Ecto neural progenitor cell (in vitro differentiated cells): ENCODE results near the gene SSR3.

Source experiments
- DNase-seq: peaks from one replicate; pipeline ENCODE4 v3.0.0-alpha.2; 2018; ENCODE audit warnings: low spot score

SSR3 gene

DNA sequence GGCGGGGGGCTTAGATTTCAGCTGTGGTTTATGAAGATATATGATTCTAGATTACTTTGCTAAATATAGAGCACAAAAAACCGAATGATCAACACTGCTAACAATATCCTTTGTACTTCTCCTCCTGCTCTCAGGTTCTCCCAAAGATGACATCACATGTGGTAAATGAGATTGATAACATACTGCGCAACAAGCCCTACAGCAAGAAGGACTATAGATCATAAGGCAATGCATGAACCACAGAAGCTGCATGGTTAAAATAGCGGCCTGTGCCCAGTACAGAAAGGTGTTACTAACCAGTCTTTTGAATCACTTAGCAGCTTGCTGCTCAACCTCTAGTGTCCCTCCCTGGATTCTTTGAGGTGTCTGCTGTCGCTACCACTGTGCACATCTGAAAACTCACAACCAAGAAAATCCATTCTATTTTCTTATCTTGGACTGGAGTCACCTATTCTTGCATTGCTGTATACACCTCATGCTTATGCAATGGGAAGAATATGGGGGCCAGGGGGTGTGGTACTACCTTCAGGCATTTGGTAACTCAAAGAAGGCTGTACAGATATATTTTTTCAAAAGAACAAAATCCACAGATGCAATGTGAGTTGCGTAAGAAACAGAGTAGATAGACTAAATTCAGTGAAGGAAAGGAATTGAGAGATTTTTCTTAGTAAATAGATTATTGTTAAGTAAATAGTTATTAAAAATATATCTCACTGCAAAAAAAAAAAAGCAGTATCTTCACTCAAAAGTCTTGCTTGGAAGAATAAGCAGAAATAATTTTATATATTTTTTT is 18.2 kb downstream of the SSR3 start:
- DNase-seq = no peak

DNA sequence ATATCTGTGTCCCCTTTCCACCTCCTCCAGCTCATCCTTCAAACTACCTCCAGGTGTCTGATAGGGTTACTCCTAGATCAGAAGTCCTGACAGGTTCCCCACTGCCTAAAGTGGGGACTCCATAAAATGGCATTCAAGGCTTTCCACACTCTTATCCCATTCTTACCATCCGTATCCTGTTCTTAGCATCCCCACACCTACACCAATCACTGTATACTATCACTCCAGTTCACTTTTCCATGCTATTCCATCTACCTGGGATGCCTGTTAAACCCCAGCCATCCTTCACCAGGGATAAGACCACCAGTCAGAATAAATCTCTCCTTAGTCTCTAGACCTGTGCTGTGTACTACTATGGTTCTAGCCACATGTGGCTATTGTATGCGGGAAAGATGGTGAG is 19.1 kb downstream of the SSR3 start:
- DNase-seq = no peak

DNA sequence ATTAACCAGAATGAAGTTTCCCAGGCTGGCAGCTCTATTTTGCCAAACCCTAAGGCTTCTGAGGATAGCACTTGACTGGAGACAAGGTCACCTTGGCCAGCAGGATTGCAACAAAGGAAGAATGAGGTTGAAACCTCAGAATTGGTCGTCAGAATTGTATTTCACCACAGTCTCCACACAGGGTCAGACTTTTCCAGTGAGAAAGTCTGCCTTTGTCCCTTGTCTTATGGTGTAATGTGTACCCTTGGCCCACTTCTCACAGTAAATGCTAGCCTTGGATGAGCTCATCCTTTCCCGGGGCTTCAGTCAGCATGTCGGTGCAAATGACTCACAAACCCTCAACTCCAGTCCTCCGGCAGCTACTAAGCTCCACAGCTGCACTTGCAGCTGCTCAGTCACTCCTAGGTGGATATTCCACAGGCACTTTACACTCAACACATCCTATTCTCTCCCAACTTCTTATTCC is 19.7 kb downstream of the SSR3 start:
- no peak for DNase-seq

DNA sequence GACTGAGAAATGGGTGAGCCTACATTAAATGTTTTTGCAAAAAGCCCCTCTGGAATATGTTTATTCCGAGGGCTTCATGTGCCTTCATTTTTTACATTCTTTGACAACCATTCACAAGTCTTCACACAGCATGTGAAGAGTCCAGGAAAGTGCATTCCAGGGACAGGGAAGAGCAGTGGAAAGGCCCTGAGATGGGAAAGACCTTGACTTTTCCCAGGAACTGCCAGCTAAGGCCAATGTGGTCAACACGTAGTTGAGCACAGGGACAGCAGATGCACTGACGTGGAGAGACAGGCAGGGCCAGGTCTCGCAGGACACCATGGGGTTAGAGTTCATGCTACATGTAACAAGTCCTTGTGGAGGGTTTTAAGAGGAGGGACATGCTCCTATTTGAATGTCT is 21.7 kb downstream of the SSR3 start:
- DNase-seq = no peak

DNA sequence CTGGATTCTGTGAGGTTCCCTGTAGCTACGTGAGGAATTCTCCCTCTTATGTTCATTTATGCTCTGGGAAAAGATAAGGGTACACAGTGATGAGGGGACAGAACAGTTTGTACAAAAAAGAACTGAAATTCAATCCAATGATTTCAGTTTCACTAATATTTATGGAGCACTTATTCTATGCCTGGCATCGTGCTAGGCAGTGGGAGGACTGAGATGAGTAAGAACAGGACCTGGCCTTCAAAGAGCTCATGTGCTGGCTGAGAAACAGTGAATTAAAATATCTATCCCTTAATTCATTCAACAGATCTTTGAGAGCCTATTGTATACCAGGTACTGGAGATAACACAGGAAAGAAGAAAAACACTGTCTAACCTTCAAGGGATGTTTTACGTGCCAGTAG is 22.2 kb downstream of the SSR3 start:
- DNase-seq = no peak

DNA sequence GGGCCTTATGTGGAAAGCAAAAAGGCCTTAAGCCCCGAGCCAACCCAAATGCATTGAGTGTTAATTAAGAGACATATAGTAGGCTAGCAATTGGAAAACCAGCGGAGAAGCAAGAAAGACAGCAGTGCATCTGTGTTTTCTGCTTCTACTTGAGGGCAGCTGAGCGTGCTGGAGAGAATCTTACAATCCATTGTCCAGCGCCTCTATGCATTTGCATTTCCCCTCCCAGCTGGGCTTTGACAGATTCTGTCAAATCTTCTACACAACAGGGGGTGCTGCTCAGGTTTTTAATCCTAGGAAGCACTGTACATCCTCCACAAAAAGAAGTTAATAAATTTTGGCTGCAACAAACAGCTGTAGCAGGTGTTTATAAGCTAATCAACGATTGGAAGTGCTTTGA is 23.9 kb downstream of the SSR3 start:
- no peak for DNase-seq

DNA sequence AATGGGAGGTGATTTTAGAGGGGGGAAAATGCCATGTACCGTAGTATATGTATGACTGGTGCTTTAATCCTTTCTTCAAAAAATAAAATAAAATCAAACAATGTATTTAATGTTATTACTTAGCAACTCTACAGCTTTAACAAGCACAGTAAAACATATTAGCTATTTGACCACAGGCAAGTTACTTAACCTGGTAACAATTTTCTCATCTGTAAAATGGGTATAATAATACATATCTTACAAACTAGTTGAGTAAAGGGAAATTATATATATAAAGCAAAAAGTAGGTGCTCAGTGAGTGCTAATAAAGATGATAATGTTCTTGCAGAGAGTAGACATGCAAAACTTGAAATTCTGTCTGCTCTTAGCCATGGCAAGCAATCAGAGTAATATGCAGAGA is 27.9 kb downstream of the SSR3 start:
- DNase-seq = no peak

DNA sequence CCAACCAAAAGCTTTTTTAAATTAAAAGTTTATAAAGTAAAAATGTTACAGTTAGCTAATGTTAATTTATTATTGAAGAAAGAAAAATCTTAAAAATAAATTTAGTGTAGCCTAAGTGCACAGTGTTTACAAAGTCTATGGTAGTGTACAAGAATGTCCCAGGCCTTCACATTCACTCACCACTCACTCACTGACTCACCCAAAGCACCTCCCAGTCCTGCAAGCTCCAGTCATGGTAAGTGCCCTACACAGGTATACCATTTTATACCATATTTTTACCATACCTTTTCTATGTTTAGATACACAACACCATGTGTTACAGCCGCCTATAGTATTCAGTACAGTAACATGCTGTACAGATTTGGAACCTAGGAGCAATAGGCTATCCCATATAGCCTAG is 29.1 kb downstream of the SSR3 start:
- no peak for DNase-seq

DNA sequence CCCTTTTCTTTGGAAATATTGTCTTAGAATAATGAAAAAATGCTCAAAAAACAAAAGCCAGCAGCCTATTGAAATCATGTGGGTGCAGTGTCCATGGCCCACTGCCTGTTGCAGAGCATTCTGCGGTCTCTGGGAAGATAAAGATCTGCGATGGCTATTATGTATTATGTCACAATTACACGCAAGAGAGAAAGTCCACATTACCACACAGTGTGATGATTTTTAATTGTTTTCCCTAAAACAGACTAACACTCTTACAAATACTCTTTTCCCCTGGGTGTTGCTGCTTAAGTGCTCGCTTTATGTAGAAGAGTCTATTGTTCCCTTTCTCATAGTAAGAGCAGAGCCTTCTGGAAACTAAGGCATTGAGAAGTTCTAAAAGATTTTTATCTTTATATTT is 32.2 kb downstream of the SSR3 start:
- no peak for DNase-seq

DNA sequence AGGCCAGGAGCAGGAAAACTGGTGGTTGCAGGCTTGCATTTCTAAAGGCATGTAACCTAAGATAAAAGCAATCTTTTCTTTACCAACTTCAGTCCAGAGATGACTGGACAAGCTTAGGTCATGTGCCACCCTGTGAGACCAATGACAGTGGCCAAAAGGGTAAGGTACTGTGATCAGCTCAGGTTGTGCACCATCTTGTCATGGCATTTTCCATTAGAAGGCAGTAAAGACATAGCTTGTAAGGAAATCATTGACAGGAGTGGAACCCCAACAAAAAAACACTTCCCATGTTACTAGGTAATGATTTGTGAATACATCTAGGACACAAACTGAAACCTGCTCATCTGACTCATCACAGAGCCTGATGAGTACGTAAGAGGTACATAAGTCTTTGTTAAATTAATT is 35.2 kb downstream of the SSR3 start:
- DNase-seq = no peak

DNA sequence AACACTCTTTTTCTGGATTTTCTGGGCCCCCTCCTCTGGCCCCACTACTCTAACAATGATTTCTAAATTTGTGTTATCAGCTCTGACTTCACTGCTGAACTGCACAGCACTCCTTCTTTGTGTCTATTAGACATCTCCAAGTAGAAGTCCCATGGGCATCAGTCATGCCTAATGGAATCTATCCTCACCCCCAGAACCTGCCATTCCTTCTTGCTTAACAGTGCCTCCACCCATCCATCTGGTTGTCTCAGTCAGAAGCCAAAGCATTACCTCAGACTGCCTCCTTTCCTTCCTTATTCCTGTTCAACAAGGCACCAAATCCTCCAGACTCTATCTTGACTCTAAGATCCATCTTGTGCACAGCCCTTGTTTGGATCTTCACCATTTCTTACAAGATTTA is 36.2 kb downstream of the SSR3 start:
- DNase-seq = no peak

DNA sequence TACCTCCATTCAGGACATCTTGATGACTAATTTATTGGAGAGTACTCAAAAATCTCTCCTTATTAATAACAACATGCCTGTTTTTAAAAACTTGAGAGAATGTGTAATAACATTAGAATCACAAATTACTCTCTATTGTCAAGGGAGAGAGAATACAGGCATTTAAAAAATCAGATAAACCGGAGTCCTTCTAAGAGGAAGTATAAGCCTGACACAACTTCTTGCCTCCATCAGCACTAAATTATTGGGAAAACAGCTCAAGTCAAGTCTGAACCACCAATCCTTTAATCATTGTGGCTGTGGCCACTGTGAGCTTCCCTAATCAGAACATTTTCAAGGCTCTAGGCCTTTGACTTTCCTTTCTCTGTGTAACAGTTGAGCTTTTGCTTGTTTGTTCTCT is 38.0 kb downstream of the SSR3 start:
- DNase-seq = no peak

DNA sequence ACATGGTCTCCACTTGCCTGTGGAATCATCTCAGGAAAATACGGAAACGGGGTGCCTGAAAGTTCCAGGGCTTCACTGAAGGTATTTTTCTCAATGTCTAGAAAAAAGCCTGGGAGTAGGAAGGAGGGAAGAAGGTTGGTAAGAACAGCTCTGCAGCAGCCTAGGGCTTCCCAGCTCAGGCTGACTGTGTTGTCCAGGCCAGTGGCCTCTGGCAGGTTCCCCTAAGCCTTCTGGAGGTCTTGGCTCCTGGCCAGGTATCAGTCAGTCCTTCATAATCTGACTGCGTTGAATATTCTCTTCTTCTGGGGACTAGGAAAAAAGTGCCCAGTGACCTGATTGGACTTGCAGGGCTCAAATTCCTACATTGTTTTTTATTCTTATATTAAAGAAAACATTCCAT is 38.6 kb downstream of the SSR3 start:
- no peak for DNase-seq

DNA sequence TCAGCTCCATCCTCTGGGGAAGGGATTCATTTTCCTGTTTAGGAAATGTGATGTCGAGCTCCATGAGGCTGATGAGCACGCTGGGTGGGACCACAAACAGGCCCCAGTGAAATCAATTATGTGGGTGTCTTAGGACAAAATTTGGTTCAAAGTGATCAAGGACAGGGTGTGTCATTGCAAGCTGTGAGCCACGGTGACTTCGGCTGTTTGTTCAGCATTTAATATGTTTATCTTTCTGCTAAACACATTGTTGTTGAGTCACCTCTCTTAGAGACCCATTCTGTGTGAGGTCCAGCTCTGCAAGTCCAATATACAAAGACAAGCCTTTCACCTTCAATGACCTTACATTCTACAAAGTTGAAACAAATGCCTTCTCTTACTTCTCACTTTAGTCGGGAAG is 41.3 kb downstream of the SSR3 start:
- DNase-seq = no peak

DNA sequence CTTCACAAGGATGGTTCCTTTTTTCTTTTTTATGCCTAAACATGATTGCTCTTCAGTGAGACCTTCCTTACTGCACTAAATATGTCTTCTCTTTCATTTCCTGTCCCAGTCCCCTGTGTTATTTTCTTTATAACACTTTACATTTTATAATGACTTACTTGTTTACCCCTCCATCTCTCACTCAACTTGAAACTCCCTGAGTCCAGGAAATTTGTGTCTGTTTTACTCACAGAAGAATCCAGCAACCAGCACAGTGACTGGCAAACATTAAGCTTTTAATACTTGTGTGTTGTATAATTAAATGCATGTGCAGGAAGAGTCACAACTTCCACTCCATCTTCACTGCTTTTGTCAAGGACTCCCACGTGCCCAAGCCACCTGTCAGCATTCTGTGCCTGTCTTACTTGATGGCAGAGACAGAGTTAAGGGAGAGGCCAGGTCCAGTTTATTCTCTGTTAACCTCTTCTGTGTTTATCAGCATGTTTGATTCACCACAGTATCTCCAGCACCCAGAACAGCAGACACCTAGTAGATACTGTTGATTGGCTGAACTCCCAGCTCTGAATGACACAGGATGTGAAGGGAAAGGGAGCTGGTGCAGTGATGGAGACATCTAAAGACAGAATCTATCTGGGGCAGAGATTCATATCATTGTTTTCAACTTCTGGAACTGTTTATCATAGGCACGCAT is 42.8 kb downstream of the SSR3 start:
- no peak for DNase-seq

DNA sequence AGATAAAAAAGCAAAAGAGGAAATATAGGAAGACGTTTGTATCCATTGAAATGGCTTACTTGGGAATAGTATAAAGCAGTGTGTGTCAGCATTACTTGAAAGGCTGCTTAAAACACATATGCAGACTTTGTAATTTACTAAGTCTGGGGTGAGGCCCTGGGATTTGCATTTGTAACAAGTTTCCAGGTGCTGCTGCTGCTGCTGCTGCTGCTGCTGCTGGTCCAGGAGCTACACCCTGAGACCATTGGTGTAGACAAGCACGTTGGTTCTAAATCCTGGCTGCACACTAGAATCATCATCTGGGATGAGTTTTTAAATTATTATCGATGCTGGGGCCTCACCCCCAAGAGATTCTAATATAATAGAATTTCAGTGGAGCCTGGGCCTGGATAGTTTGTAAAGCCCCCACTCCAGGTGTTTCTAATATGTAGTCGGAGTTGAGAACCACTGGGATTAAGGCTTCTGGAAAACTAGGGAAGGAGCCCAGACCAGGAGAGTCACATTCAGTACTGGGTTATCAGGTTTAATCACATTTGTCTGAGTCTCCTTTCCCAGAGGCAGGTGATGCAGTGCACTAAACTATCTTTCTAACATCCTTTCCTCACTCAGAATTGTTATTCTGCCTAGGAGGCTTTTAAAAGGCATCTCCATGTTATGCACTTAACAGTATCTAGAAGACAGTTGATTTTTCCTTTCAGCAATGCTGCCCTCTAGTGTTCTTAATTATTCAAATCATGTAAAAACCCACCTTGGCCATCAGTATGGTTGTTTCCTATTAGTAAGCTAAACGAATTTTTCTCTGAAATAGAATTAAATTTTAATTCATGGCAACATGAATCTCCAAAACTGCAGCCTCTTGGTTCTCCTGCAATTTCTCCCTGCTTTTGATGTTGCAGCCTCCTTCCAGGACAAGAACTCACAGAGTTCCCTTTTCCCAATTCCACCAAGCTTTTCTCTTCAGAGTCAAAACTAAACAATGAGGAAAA is 45.4 kb downstream of the SSR3 start:
- DNase-seq = no peak

DNA sequence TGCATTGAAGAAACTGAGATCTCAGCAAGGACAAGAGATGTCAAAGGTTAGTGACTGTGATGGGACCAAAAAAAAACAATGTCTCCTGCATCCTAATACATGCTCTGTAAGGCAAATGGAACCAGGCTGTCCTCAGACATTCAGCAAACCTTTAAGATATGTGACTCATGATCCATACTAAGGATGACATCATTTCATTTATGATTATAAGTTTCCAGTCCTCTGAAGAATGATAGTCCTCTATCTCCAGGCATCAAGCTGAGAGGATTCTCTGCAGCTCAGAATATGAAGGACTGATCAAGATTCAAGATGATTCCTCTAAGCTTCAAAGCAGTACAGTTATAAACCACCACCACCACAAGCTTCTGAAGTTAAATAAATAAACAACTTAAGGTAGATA is 47.6 kb downstream of the SSR3 start:
- DNase-seq = no peak

DNA sequence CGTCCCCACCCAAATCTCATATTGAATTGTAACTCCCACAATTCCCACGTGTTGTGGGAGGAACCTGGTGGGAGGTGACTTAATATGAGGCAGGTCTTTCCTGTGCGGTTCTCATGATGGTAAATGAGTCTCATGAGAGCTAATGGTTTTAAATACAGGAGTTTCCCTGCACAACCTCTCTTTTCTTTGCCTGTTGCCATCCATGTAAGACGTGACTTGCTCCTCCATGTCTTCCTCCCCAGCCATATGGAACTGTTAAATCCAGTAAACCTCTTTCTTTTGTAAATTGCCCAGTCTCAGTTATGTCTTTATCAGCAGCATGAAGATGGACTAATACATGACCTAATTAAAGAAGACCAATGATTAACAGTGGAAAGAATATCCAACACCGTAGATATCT is 56.6 kb downstream of the SSR3 start:
- no peak for DNase-seq

DNA sequence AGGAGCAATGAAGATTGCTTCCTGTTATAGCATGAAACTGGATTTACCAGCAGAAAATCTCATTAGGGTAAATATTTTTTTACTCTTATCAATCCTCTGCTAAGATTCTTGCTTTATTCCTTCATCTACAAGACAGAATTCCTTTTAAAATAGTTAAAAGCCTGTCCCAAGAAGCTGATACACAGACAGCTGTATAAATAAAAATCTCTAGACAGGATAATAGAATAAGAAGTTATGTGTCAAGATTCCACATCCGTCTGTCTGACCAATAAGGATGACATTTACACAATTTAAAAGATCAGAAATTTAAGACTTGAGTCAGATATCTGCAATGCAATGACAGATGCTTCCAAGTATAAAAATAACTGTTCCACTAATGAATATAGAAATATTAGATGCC is 57.6 kb downstream of the SSR3 start:
- DNase-seq = no peak

DNA sequence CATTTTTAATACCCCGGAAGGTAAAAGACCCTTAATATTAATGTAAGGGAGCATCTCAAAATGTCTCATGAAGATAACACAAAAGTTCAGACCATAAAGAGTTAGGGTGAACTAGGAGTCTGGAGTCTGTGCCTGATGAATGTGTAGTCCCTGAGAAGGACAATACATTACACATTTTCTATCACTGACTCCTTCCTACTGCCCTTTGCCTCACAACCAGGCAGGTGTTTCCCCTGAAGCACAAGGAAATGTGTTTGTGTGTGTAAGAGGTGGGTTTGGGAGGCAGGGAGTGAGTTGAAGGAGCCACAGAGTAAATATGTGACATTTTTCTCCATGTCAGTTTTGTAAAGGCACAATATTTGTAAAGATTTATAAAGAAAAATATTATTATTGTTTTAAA is 59.1 kb downstream of the SSR3 start:
- no peak for DNase-seq

DNA sequence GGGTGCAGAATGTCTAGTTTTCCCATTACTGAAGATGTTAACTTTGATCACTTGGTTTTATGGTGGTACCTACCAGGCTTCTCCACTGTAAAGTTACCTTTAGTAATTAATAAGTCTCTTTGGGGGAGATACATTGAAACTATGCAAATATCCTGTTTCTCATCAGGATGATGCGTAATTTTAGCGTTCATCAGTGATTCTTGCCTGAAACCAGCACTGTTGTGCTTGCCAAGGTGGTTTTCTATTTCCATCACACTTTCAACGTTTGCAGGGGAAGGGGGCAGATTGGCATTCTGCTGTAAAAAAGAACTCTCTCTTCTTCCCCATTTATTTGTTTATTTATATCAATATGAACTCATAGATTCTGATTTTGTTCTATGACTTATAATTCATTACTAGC is 61.0 kb downstream of the SSR3 start:
- DNase-seq = no peak

DNA sequence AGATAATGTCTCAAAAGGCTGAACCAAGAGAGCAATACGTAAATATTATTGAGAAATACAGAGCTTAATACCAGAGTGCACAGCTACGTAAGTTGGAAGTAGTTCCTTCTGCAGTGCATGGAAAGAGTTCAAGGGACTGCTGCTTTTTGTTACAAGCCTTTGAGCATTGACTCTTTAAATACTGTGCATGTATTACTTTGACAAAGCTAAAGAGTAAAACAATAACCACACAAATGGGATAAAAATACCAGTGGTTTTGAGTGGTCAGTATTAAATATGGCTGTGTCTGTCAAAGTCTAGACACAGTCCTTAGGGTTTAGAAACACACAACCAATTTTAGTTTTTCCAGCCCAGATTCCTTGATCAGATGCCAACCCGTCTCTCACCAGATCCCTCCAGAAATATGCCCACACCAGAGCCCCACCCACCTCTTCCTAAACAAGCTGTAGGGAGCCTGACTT is 62.1 kb downstream of the SSR3 start:
- no peak for DNase-seq

DNA sequence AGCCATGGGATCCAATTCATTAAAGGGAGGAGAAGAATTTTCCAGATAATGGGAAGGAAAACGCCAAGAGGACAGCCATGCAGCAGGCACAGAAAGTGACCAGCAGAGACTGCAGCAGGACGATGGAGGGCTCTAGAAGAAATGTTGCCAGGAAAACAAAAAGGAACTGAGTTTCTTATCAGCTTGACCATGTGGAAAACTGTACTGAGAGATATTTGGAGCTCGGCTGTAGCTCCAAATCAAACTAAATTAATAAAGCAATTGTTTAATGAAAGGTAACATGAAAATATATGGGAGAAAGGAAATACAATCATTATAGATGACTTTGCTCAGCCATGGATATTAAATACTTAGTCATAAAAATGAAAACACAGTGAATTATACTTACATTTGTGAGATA is 63.7 kb downstream of the SSR3 start:
- DNase-seq = no peak
